NCI-H748 (cell line): ENCODE measurements around the gene MPC1.
A peak's percentile ranks its signal among the peaks of the same experiment; 100 is the strongest.

Experiments
- DNase-seq: peaks from one replicate; lab custom pipeline; 2025; ENCODE audit not compliant: unreplicated experiment; lab: John Stamatoyannopoulos, UW

The MPC1 gene

DNA sequence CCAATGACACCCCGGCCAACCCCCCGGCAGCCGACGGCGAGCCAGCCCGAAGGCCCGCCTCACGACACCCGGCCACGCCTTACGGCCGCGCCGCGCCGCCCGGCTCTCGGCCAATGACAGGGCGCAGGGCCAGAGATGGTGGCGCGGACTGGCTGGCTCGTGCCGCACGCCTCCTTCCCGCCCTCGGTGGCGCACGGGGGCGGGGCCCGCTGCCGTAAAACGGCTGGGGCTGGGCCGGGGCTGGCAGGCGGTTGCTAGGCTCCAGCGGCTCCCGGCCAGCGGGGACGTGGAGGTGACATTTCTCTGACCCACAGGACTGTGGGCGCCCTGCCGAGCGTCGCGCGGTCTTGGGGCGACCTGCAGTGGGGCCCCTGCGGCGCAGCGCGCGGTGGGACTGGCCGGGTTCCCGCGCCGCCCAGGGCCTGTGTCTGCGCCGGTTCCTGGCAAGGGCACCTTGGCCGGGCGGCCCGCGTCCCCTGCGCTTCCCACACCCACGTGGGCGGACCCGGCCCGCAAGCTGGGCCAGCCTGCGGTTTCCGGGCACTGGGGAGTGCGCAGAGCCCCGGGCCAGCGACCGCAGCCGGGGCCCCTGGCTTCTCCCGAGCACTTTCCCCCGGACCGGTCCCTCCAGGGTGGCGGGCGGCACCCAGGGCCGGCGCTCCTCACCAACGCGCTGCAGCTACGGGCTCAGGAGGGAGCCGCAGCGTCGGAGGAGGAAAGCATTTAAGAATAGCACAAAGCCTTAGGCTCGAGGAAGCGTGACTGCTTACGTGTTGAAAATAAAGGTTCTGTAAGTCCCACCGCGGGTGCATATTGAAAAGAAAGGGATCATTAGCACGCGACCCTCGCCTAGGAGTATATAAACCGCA, at the start of gene MPC1:
Gene MPC1, minus strand, starts transcription at position 8 of the 869 bp plus-strand sequence. CDS start 64 bp downstream, outside the sequence.
- peak; percentile 98 for DNase-seq

DNA sequence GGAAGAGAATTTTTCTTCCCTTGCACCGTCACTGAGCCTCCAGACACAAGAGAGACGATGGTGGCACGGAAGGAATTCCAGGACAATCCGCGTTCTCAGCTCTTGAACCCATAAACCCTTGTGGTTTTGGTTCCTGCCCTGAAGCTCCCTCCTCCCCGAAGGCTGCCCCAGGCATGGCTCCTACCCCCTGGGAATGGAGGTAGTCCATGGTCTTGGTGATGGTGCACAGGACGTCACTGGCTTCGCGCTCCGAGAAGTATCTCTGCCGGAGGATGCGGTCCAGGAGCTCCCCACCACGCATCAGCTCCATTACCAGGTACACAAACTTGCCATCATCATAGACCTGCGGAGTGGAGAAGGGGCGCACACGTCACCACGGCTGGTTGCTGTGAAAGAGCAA, 47.5 kb upstream of the MPC1 start:
- no peak for DNase-seq

DNA sequence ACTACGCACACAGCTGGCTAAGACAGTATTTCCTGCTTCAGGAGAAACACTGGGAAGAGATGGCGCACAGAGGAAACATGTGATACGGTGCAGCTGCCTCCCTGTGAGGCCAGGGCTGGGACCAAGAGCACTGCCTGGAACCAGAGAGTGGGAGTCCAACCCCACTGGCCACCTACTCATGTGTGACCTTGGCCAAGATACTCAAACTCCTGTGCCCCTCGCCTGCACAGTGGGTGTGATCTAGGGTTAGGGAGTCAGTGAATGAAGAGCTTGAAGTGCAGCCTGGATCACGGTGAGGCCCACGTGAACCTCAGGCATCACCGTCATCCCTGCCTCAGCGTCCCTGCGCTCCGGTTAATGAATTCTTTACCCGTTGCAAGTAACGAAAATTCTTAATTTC, 41.7 kb upstream of the MPC1 start:
- DNase-seq: no peak

DNA sequence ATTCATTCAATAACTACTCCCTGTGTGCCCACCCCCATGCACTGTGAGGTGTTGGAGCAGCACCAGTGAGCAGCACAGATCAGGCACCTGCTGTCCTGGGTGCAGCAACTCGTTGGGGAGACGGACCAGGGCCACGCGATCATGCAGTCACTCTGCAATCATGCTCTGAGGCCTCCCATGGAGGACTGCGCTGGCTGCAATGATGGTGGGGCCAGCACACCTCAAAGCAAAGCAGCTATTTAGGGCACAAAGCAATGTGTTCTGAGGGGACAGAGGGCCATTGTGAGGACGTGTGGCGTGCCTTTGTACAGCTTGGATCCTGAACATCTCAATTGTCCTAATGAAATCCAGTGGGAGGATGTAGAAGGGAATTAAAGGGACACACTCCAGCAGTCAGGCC, 41.0 kb upstream of the MPC1 start:
- no peak for DNase-seq

DNA sequence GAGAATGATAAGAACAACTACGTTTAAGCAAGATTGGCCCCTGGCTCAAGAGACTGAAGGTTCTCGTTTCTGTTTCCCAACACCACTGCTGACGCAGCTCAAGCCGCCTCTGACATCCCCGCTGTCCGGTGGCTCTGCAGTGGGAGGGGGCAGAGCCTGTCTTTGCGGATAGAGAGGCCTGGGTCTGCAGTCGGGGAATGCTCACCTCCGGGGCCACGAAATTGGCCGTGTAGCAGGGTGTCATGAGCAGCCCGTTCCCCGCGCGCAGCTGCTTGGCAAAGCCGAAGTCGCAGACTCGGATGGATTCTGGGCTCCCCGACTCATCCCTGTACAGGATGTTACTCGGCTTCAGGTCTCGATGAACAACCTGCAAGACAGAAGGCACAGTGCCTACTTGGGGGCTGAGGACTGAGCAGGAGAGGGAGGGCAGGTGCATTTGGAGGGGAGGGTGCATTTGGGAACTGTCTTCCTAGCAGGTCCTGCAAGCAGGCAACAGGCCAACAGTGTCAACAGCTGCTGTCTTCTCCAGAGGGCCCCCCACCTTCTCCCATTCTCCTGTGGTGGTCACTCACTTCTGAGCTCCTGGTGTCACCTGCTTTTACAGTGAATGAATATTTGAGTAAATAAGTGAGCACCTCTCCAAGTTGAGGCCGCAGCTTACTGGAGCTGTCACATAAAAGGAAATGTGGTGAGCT, 40.5 kb upstream of the MPC1 start:
- peak; percentile 7 for DNase-seq

DNA sequence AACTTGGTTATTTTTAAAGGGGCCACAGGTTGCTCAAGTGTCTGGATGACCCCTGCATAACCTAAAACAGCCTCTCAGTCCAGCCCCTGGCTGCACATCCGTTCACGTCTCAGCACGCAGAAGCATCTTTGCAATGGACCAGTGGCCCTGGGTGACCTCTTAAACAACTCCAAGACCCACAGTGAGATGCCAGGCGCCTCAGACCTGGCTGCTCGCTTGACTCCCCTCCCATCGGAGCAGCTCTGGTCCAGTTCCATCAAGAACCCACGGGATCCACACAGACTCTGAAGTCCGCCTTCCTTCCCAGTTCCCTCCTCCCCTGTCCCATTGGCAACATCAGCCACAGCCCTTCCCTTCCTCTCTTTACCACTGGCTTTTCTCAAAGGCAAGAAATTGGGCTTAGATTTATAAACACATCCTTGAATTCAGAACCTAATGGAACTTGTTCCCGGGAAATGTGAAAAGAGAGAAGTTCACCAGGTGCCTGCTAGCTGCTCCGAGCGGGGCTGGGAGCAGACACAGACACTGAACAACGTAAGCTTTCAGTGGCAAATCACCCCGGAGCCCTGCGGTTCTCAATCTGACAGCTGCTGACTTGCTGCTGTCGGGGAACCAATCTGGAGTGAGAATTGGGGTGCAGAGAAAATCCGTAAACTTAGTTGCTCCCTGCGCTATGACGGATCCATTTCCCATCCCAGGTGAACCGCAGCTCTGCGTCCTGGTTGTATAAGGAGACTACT, 39.6 kb upstream of the MPC1 start:
- DNase-seq: no peak

DNA sequence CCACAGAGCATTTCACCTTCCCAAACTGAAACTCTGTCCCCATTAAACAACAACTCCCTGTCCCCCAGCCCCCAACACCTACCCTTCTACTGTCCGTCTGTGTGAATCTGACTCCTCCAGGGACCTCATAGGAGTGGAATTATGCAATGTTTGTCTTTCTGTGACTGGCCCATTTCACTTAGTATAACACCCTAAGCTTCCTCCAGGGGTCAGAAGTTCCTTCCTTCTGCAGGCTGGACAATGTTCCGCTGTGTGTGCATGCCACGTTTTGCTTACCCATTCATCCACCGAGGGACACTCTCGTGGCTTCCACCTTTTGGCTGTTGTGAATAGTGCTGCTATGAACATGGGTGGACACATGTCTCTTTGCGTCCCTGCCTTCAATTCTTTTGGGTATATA, 37.6 kb upstream of the MPC1 start:
- DNase-seq: no peak

DNA sequence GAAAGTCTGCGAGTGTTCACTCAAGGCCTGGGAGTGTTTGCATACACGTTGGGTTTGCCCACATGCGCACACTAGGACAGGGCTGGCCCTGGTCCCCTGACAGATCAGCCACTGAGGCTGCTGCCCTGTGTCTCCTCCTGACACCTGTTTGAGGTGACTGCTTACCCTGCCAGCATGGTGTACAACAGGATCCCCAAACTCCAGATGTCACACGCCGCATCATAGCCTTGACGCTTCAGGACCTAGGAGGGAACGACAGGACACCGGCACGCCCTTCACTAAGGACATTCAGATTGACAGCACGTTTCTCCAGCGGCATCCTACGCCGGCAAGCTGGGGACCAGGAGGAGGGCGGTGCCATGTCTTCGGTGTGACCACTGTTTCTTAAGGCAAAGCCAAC, 37.0 kb upstream of the MPC1 start:
- DNase-seq: no peak

DNA sequence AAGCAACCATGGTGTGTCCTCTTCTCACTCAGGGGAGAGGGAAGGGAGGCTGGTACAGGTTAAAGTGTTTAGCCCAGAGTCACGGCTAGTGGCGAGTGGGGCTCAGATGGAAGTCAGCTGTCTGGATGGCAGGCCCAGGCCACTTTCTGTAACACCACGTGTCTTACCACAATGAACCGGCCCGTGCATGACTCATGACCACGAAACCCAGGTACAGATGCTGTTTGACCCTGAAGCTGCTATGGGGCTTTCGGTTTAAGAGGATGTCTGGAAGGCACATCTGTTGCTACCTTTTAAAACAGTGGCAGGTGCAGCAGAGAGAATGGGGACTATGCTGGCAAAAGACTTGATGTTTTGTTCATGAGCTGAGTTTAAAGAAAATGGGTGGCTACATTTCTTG, 36.5 kb upstream of the MPC1 start:
- no peak for DNase-seq

DNA sequence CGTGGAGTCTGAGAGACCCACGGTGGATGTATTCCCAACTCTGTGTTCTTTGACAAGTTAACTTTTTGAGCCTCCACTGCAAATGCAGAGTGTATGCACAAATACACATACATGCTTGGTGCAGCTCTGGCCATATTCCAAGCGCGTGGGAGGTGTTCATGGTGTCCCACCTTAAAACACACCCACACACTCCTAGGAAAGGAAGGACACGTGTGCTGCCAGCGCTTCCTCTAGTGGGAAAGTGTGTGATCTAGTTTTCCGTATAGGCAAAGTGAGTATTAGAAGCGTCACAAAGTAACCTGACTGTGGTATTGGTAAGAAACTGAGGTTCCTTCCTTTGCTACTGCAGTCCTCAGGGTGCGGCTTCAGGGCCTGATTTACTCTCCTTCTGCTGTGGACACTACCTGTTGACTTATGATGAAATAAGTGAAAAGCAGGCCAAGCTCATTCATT, 36.0 kb upstream of the MPC1 start:
- DNase-seq: no peak

DNA sequence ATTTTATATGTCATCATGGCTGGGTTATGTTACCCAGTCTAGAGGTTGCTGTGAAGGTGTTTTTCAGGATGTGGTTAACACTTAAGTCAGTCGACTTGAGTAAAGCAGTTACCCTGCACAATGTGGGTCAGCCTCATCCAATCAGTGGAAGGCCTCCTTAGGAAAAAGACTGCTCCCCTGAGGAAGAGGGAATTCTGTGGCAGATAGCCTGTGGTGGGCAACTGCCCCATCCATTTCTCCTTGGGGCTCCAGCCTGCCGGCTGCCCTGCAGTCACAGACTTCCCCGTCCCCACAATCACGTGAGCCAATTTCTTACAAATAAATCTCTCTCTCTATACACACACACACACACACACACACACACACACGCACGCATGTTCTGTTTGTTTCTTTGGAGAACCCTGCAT, 34.5 kb upstream of the MPC1 start:
- DNase-seq: no peak

DNA sequence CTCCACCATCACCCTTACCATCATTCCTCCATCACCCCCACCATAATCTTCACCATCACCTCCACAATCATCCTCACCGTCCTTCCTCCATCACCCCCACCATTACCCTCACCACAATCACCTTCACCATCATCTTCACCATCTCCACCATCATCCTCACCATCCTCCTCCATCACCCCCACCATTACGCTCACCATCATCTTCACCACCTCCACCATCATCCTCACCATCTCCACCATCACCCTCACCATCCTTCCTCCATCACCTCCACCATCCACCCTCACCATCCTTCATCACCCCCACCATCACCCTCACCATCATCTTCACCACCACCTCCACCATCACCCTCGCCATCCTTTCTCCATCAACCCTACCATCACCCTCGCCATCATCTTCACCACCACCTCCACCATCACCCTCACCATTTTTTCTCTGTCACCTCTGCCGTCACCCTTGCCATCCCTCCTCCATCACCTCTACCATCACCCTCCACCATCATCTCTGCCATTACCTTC, 33.1 kb upstream of the MPC1 start:
- no peak for DNase-seq

DNA sequence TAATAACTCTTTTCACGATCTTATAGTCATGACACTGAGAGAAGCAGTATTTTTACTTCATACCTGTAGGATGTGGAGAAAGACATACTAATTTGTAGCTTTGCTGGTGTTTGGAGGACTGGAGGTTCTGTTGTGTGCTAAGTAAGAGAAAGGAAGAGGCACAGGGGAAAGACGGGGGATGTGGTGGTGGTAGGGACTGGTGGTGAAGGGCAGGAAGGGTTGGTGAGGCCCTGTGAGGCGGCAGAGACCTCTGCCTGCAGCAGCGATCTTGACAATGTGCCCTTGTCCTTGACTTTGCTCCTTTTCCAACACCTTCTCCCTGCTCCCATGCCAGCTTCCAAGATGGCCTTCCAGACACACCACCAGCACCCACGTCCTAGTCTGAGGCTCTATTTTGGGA, 32.6 kb upstream of the MPC1 start:
- no peak for DNase-seq

DNA sequence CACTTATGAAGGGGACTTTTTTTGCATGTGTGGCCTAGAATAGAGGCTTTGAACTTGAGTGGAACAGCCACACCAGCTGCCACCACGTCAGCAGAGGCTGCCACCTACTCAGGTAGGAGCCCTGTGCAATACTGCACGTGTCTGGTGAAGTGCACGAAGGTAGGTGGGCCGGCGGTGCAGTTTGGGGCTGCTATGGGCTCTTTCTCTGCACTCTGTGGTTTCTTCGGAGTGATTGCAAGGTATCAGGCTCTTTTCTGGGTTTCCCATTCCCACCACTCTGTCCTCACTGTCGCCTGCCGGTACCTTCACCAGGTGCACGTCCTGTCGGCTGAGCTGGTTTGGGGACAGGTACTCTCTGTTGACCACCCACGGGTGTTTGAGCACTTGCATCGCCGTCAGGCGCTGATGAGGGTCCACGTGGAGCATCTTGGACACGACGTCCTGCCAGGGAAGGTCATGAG, 30.8 kb upstream of the MPC1 start:
- no peak for DNase-seq

DNA sequence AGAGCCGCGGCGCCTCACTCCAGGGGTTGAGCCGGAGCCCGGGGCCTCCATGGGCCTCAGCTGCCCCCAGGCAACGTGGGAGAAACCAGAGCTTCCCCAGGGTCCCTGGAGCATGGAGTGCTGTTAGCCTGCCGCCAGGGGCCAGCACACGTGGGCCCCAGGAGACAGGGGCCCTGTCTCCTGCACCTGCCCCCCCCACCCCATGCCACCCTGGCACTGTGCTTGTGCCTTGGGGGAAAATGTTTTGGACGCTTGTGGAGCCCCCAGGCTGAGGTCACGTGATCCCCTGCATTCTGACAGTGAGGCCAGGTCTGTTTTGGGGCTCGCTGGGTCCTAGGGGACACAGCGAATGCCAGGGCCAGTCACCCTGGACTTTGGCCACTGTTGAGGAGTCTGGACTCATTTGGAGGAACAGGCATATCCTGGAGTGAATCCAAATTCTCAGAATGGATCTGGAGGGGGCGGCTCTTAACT, 30.2 kb upstream of the MPC1 start:
- no peak for DNase-seq

DNA sequence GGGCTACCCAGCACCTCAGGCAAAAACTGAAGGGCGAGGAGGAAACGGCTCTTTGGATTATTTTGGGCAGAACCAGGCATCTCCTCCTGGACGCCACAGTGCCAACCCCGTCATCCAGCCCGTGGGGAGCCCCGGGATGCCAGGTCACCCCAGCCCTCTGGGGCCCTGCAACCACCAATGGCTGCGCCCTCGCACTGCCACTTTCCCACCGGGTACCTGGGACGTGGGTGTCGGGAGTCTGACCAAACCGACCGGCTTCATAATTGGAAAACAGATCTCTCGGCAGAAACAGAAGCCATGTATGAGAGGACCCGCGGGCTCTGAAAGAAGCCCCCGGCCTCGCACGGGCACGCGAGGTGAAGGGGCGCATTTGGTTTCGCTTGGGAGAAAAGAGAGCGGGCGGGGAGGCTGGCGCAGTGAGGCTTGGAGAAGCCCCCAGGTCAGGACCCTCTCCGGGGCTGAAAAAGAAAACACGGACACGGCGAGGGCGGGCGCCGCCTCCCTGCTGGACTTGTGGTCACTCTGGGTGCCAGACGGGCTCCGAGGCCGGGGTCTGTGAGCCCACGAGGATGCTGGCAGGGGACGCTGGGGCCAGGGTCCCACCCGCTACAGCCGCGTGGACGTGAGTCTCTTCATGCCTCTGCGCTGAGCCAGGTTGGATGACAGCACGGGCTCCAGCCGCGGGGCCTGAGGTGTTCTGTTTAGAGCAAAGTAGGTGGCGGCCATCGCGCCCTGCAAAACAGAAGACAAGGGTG, 29.6 kb upstream of the MPC1 start:
- no peak for DNase-seq

DNA sequence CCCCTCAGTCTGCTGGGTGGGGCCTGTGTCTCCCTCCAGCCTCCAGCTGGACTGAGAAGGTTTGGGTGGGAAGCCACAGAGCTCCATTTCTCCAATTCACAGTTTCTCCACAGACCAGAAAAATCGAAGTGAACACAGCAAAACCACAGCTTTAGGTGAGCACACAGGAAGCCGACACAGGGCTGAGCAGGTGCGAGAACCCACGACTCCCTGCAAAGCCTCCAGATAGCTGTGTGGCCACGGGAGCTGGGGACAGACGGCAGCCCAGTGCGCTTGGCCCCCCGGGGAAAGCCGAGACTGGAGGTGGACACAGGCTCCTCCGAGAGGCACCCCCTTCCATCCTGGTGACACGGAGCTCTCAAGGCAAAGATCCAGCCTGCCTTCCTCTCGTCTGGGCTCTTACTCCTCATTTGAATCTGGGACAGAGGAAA, 29.0 kb upstream of the MPC1 start:
- DNase-seq: no peak

DNA sequence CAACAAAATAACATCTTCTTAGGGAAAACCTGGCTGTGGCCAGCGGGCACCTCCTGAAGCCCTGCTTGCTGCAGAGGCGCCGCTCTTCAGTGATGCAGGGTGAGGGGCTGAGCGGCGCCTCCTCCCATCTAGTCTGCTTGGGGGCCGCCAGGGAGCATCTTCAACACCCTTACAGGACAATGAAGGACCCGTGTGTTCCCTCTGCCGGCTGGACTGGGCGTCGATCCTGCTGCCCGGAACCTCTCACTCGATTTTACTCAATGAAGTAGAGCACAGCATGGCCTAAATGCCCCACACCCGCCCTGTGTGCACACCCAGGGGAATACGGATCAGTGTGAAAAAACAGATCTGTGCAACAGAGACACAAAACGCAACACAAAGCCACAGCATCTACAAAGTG, 28.5 kb upstream of the MPC1 start:
- no peak for DNase-seq

DNA sequence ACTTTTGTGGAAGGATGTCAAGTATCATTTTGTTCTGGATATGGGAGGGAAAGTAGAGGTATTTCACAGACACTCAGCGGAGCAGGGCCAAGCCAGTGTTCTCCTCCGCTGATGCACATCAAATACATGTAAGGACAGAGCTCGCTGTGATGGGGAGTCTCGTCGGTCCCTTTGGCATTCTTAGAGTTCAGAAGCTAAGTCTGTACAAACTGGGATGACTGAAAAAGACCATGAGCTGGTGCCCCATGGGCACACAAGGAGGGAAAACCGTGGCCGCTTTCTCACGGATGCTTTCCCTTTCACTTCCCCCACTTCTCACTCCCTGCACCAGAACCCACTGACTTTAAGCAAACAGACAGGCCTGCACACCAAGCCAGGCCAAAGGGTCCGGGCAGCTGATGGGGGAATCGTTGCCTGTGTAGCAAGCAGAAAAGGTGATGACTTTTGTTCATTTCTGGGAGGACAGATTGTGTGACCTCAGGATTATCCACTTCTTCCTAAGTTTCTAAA, 27.7 kb upstream of the MPC1 start:
- DNase-seq: no peak
